GM12801 (cell line): ENCODE results near the gene FBRSL1.

Source experiments
- CTCF ChIP-seq: IDR thresholded peaks from one replicate; pipeline ENCODE4 v1.5.1; 2011; ENCODE audit warnings: control low read depth; ENCODE audit not compliant: insufficient read length; ENCODE audit errors: extremely low read depth

Gene FBRSL1

DNA sequence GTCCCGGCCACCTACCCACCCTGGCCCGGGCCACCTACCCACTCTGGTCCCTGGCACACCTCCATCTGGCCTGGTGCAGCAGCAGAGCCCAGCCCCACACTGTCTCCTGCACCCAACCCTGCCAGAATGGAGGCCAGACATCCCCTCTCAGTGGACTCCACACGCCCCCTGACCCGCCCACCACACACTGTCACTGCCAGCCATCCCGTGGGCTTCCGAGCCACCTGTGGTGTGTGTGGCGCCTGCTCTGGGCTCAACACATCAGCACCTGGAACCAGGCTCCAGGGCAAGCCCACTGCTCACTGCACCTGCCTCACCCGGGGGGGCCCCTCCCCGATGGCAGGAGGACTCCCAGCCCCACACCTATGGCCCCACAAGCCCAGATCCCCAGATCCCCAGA is 50.5 kb downstream of the FBRSL1 start:
- no peak for TF ChIP-seq CTCF

GRCh38 chr12:132541200-132541599 is 51.2 kb downstream of the FBRSL1 start:
- TF ChIP-seq CTCF, result no peak

- TF ChIP-seq CTCF, result no peak
Measured at GRCh38 chr12:132541996-132542395, 52.0 kb downstream of the FBRSL1 start.

DNA sequence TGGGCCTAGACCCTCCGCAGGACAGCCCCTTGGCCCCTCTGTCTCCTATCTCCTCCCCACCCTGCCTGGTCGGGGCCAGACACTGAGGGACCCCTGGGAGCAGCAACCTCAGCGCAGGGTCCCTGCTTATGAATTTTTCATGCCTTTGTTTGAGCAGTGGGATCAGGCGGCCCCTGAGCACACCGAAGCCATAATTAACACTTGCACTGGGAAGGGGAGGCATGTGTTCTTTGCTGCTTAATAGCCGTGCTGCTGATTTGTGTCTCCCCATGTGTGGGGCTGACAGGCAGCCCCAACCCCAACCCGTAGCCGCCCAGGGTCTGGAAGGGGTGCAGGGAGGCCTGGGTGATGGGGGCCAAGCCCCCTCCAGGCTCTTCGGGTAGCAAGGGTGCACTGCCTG is 52.7 kb downstream of the FBRSL1 start:
- no peak for TF ChIP-seq CTCF

- no peak for TF ChIP-seq CTCF
Measured at GRCh38 chr12:132543298-132544079, 53.5 kb downstream of the FBRSL1 start.

DNA sequence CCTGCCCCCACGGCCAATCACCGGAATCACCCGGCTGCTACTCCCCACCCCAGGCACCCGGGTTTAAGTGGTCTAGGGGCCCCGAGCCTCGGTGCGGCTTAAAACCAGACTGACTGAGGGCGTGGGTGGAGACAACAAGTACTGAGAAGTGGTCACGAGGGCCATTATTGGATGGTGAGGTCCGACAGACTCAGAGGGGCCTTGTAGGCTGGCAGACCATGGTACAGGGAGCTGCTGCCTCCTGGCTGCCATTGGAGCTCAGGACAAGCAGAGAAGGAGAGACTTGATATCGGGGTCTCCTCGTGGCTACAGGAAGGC is 54.1 kb downstream of the FBRSL1 start:
- TF ChIP-seq CTCF, result no peak

- no peak for TF ChIP-seq CTCF
Measured at GRCh38 chr12:132544498-132544897, 54.5 kb downstream of the FBRSL1 start.
